Trophoblast cell (in vitro differentiated cells and primary cell): Measurements from ENCODE around the gene FGD4.
A peak's percentile ranks its signal among the peaks of the same experiment; 100 is the strongest.

Experiments
- DNase-seq, 2 donors: peaks; one replicate each; pipeline ENCODE4 v3.0.0-alpha.2; 2016
- H2AFZ ChIP-seq: 2 replicates; pipeline ENCODE4 v1.6.1; 2013; ENCODE audit warnings: low read length, moderate library complexity, mild to moderate bottlenecking; ENCODE audit not compliant: insufficient read depth, poor library complexity
- H2AK5ac ChIP-seq: 2 replicates; pipeline ENCODE4 v1.6.1; 2013; ENCODE audit warnings: mild to moderate bottlenecking, low read length
- H2BK120ac ChIP-seq: 2 replicates; pipeline ENCODE4 v1.6.1; 2013; ENCODE audit warnings: low read length, mild to moderate bottlenecking, moderate library complexity; ENCODE audit not compliant: insufficient read depth, poor library complexity
- H2BK12ac ChIP-seq: 2 replicates; pipeline ENCODE4 v1.6.1; 2013; ENCODE audit warnings: mild to moderate bottlenecking, low read length, moderate library complexity
- H2BK5ac ChIP-seq: 2 replicates; pipeline ENCODE4 v1.6.1; 2013; ENCODE audit warnings: low read length, low read depth, moderate library complexity, mild to moderate bottlenecking; ENCODE audit not compliant: poor library complexity
- H3K14ac ChIP-seq: 2 replicates; pipeline ENCODE4 v1.6.1; 2013; ENCODE audit warnings: mild to moderate bottlenecking, low read length
- H3K18ac ChIP-seq: 2 replicates; pipeline ENCODE4 v1.6.1; 2013; ENCODE audit warnings: mild to moderate bottlenecking, low read length
- H3K23ac ChIP-seq: 2 replicates; pipeline ENCODE4 v1.6.1; 2013; ENCODE audit warnings: low read length
- H3K27ac ChIP-seq: 2 replicates; pipeline ENCODE4 v1.5.1; 2013; ENCODE audit warnings: low read depth, mild to moderate bottlenecking, inconsistent platforms, low read length, moderate library complexity
- H3K27me3 ChIP-seq: 2 replicates; pipeline ENCODE4 v1.6.1; 2013; ENCODE audit warnings: inconsistent platforms, mild to moderate bottlenecking, low read length, moderate library complexity; ENCODE audit not compliant: insufficient read depth
- H3K36me3 ChIP-seq, 2 experiments: 1 replicate in 1 of 2; 2 replicates in 1 of 2; pipeline ENCODE4 v1.6.1; 2013; ENCODE audit warnings: low read length in 2 of 2, mild to moderate bottlenecking in 2 of 2, moderate library complexity in 1 of 2; ENCODE audit not compliant: insufficient read depth in 2 of 2, control insufficient read depth in 1 of 2
- H3K4ac ChIP-seq: 2 replicates; pipeline ENCODE4 v1.6.1; 2013; ENCODE audit warnings: low read depth, mild to moderate bottlenecking, low read length, moderate library complexity
- H3K4me1 ChIP-seq, 2 experiments: 1 replicate in 1 of 2; 2 replicates in 1 of 2; pipeline ENCODE4 v1.6.1; 2013; ENCODE audit warnings: low read length in 2 of 2, mild to moderate bottlenecking in 2 of 2, moderate library complexity in 1 of 2; ENCODE audit not compliant: insufficient read depth in 2 of 2, control insufficient read depth in 1 of 2
- H3K4me2 ChIP-seq: 2 replicates; pipeline ENCODE4 v1.6.1; 2013; ENCODE audit warnings: inconsistent platforms, mild to moderate bottlenecking, low read length, moderate library complexity
- H3K4me3 ChIP-seq: 2 replicates; pipeline ENCODE4 v1.5.1; 2013; ENCODE audit warnings: mild to moderate bottlenecking, low read depth, low read length, inconsistent platforms
- H3K79me1 ChIP-seq: one replicate; pipeline ENCODE4 v1.6.1; 2013; ENCODE audit warnings: low read length
- H3K79me2 ChIP-seq: 2 replicates; pipeline ENCODE4 v1.6.1; 2013; ENCODE audit warnings: low read length, mild to moderate bottlenecking; ENCODE audit not compliant: control insufficient read depth, insufficient read depth, poor library complexity
- H3K9ac ChIP-seq: 2 replicates; pipeline ENCODE4 v1.6.1; 2013; ENCODE audit warnings: mild to moderate bottlenecking, low read length
- H3K9me3 ChIP-seq: 2 replicates; pipeline ENCODE4 v1.6.1; 2013; ENCODE audit warnings: low read depth, mild to moderate bottlenecking, control low read depth, inconsistent platforms, low read length; ENCODE audit not compliant: insufficient read depth
- H4K12ac ChIP-seq: 2 replicates; pipeline ENCODE4 v1.6.1; 2013; ENCODE audit warnings: low read depth, mild to moderate bottlenecking, low read length, moderate library complexity
- H4K8ac ChIP-seq: 2 replicates; pipeline ENCODE4 v1.6.1; 2013; ENCODE audit warnings: low read depth, mild to moderate bottlenecking, low read length, moderate library complexity
- H4K91ac ChIP-seq: one replicate; pipeline ENCODE4 v1.6.1; 2013; ENCODE audit warnings: low read depth, mild to moderate bottlenecking, low read length, moderate library complexity
- WGBS: extraction: QIAGEN DNeasy Blood & Tissue Kit; methylation state at CpG from one replicate; pipeline ENCODE4 v1.1.7; 2013; ENCODE audit warnings: missing lambda C conversion rate; ENCODE audit not compliant: insufficient read length, insufficient coverage; ENCODE audit errors: extremely low coverage; 5-methylcytosine and 5-hydroxymethylcytosine counted together

FGD4 gene

GRCh38 chr12:32535288-32535999, 136.1 kb downstream of the FGD4 start:
- Histone ChIP-seq H2BK12ac (no peak overlapping the region), H4K12ac (no peak overlapping the region)

DNA sequence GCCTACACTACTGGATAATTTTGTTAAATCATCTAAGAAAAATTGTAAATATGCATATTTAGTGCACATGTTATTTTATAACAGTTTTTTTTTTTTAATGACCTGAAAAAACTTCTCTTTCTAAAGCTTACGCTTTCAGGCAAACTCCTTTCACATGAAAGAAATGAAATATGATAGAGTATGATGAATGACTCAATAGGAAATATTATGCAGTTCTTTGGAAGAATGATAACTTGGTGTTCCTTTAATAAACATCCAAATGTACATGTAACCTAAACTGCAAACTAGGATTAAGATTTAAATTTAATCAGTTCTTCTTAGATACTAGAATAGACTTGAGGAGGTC, 136.6 kb downstream of the FGD4 start:
- H3K14ac ChIP-seq: no peak overlapping the region
- H3K18ac ChIP-seq: no peak overlapping the region
- H3K79me2 ChIP-seq: no peaks in the 10 kb centered on the region
- H3K27ac ChIP-seq: no peak overlapping the region
- WGBS: no CpG with 5 or more reads among the region's 1 CpG
- H2BK5ac ChIP-seq: no peak overlapping the region
- no peak for DNase-seq
- no peaks in the 10 kb centered on the region for H3K4me1 ChIP-seq
- no peaks in the 10 kb centered on the region for H3K27me3 ChIP-seq
- no peak overlapping the region for H3K4me2 ChIP-seq
- H3K4me3 ChIP-seq: no peak overlapping the region
- H3K23ac ChIP-seq: no peak overlapping the region
- no peaks in the 10 kb centered on the region for H3K79me1 ChIP-seq
- H3K4ac ChIP-seq: no peak overlapping the region
- H4K91ac ChIP-seq: no peak overlapping the region
- H2AFZ ChIP-seq: no peak overlapping the region
- H2BK120ac ChIP-seq: no peak overlapping the region
- no peak overlapping the region for H4K8ac ChIP-seq
- peaks cover 0 to 2% of the 10 kb centered on the region in 2 experiments for H3K36me3 ChIP-seq
- no peak overlapping the region for H2BK12ac ChIP-seq
- H3K9ac ChIP-seq: no peak overlapping the region
- no peak overlapping the region for H4K12ac ChIP-seq
- no peaks in the 10 kb centered on the region for H3K9me3 ChIP-seq
- no peak overlapping the region for H2AK5ac ChIP-seq

More at GRCh38 chr12:32535288-32535999, 136.1 kb downstream of the FGD4 start:
- no peak overlapping the region for H3K18ac ChIP-seq
- H3K79me2 ChIP-seq: no peaks in the 10 kb centered on the region
- H3K4ac ChIP-seq: no peak overlapping the region
- no peak overlapping the region for H4K91ac ChIP-seq
- no peak overlapping the region for H3K14ac ChIP-seq
- no peaks in the 10 kb centered on the region for H3K9me3 ChIP-seq
- WGBS: no CpG with 5 or more reads among the region's 6 CpGs
- DNase-seq: no peak
- no peak overlapping the region for H4K8ac ChIP-seq
- H3K4me1 ChIP-seq: no peaks in the 10 kb centered on the region
- no peak overlapping the region for H2BK5ac ChIP-seq
- no peaks in the 10 kb centered on the region for H3K79me1 ChIP-seq
- H3K4me3 ChIP-seq: no peak overlapping the region
- no peak overlapping the region for H3K23ac ChIP-seq
- H2AFZ ChIP-seq: no peak overlapping the region
- peaks cover 0 to 2% of the 10 kb centered on the region in 2 experiments for H3K36me3 ChIP-seq
- no peak overlapping the region for H2BK120ac ChIP-seq
- no peak overlapping the region for H3K9ac ChIP-seq
- H3K27ac ChIP-seq: no peak overlapping the region
- H3K27me3 ChIP-seq: no peaks in the 10 kb centered on the region
- H3K4me2 ChIP-seq: no peak overlapping the region
- no peak overlapping the region for H2AK5ac ChIP-seq

DNA sequence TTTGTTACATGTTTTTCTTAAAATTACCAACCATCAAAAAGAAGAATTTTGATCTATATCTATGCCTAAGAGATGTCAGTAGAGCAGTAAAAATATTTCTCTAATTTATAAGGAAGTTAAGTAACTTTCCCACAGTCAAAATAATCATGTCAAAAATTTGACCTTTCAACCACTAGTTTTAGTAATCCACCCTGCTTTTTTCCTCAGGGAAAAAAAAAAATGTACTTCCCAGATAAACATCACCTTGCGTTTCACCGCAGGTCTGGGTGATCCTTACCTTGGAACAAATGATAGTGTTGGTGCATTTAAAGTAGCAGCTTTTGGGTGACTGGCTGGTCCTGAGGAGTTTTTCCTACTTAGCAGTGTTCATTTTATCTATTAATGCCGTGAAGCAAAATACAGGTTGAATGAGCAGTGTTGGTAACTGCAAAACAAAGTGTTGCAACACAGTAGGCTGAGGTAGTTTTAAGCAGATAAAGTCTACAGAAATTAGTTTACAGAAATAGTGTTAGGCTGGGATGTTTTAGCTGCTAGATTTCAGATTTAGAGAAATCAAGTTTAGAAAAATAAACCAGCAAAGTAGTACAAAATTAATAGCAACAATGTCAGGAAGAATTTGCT, 142.5 kb downstream of the FGD4 start:
- H2BK5ac ChIP-seq: no peak overlapping the region
- no peak overlapping the region for H3K4ac ChIP-seq
- no peak overlapping the region for H3K14ac ChIP-seq
- H3K79me1 ChIP-seq: no peaks in the 10 kb centered on the region
- H2AK5ac ChIP-seq: no peak overlapping the region
- H3K27me3 ChIP-seq: no peaks in the 10 kb centered on the region
- no peak overlapping the region for H2BK120ac ChIP-seq
- H3K23ac ChIP-seq: no peak overlapping the region
- H3K18ac ChIP-seq: no peak overlapping the region
- H4K8ac ChIP-seq: no peak overlapping the region
- no CpG with 5 or more reads among the region's 3 CpGs for WGBS
- H2AFZ ChIP-seq: no peak overlapping the region
- no peak overlapping the region for H4K12ac ChIP-seq
- no peak overlapping the region for H3K4me2 ChIP-seq
- no peak overlapping the region for H3K9ac ChIP-seq
- H3K4me1 ChIP-seq: no peaks in the 10 kb centered on the region
- no peaks in the 10 kb centered on the region for H3K9me3 ChIP-seq
- peak; percentile 42 to 90 for DNase-seq
- no peaks in the 10 kb centered on the region for H3K79me2 ChIP-seq
- no peak overlapping the region for H4K91ac ChIP-seq
- H3K4me3 ChIP-seq: no peak overlapping the region
- peaks cover 0 to 2% of the 10 kb centered on the region in 2 experiments for H3K36me3 ChIP-seq
- no peak overlapping the region for H2BK12ac ChIP-seq
- H3K27ac ChIP-seq: no peak overlapping the region

GRCh38 chr12:32542428-32543229, 143.3 kb downstream of the FGD4 start:
- Histone ChIP-seq H2AFZ (no peak overlapping the region), H3K18ac (no peak overlapping the region), H3K4me3 (no peak overlapping the region), H3K4me1 (no peaks in the 10 kb centered on the region), H2BK5ac (peak overlapping the region; percentile 21), H4K12ac (no peak overlapping the region), H2BK120ac (no peak overlapping the region), H3K27ac (no peak overlapping the region), H3K9me3 (no peaks in the 10 kb centered on the region), H3K36me3 (peaks cover 0 to 2% of the 10 kb centered on the region in 2 experiments), H3K79me1 (no peaks in the 10 kb centered on the region), H2AK5ac (no peak overlapping the region), H4K8ac (no peak overlapping the region), H2BK12ac (no peak overlapping the region), H3K4ac (no peak overlapping the region), H3K27me3 (no peaks in the 10 kb centered on the region), H3K4me2 (no peak overlapping the region), H3K23ac (no peak overlapping the region), H3K79me2 (no peaks in the 10 kb centered on the region), H4K91ac (no peak overlapping the region), H3K14ac (no peak overlapping the region), H3K9ac (no peak overlapping the region)
- no CpG with 5 or more reads among the region's 6 CpGs for WGBS
- no peak for DNase-seq
